Ishikawa (cell line): Measurements from ENCODE around the gene DAND5.

Experiments
- CEBPB ChIP-seq: IDR thresholded peaks from 2 replicates; pipeline ENCODE4 v1.6.1; 2012
- CREB1 ChIP-seq: IDR thresholded peaks from 2 replicates; pipeline ENCODE4 v1.6.1; 2012; ENCODE audit warnings: low read depth
- EGR1 ChIP-seq: IDR thresholded peaks from 2 replicates; pipeline ENCODE4 v1.6.1; 2012
- EP300 ChIP-seq: IDR thresholded peaks from 2 replicates; pipeline ENCODE4 v1.6.1; 2012; ENCODE audit warnings: borderline replicate concordance
- FOXM1 ChIP-seq: IDR thresholded peaks from 2 replicates; pipeline ENCODE4 v1.6.1; 2012; ENCODE audit warnings: low read depth, borderline replicate concordance
- NFIC ChIP-seq: IDR thresholded peaks from 2 replicates; pipeline ENCODE4 v1.6.1; 2012
- RAD21 ChIP-seq: IDR thresholded peaks from 2 replicates; pipeline ENCODE4 v1.6.1; 2012; ENCODE audit warnings: low read depth
- REST ChIP-seq: IDR thresholded peaks from 2 replicates; pipeline ENCODE4 v1.6.1; 2012; ENCODE audit warnings: low read depth, mild to moderate bottlenecking
- TAF1 ChIP-seq: IDR thresholded peaks from 2 replicates; pipeline ENCODE4 v1.6.1; 2012; ENCODE audit warnings: low read depth, mild to moderate bottlenecking
- TCF12 ChIP-seq: IDR thresholded peaks from 2 replicates; pipeline ENCODE4 v1.6.1; 2012; ENCODE audit warnings: low read depth
- TEAD4 ChIP-seq: IDR thresholded peaks from 2 replicates; pipeline ENCODE4 v1.6.1; 2012
- YY1 ChIP-seq: IDR thresholded peaks from 2 replicates; pipeline ENCODE4 v1.6.1; 2012; ENCODE audit warnings: low read depth
- ZBTB7A ChIP-seq: IDR thresholded peaks from 2 replicates; pipeline ENCODE4 v1.6.1; 2012; ENCODE audit warnings: low read depth
- TF ChIP-seq, protein P1 (sequence below): IDR thresholded peaks from 2 replicates; pipeline ENCODE4 v1.6.1; 2012
- TF ChIP-seq, protein P2 (sequence below): IDR thresholded peaks from 2 replicates; pipeline ENCODE4 v1.6.1; 2012

The DAND5 gene

GRCh38 chr19:12975221-12975741 lies 5.9 kb downstream of the DAND5 start:
- no peak for TF ChIP-seq FOXM1
- no peak for TF ChIP-seq EP300
- TF ChIP-seq, protein P1, sequence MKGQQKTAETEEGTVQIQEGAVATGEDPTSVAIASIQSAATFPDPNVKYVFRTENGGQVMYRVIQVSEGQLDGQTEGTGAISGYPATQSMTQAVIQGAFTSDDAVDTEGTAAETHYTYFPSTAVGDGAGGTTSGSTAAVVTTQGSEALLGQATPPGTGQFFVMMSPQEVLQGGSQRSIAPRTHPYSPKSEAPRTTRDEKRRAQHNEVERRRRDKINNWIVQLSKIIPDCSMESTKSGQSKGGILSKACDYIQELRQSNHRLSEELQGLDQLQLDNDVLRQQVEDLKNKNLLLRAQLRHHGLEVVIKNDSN: no peak
- no peak for TF ChIP-seq REST
- no peak for TF ChIP-seq EGR1
- no peak for TF ChIP-seq YY1
- TF ChIP-seq, protein P2, sequence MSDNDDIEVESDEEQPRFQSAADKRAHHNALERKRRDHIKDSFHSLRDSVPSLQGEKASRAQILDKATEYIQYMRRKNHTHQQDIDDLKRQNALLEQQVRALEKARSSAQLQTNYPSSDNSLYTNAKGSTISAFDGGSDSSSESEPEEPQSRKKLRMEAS: no peak
- no peak for TF ChIP-seq NFIC
- no peak for TF ChIP-seq TEAD4
- no peak for TF ChIP-seq RAD21
- no peak for TF ChIP-seq TAF1
- TF ChIP-seq CREB1: no peak
- TF ChIP-seq TCF12: no peak
- no peak for TF ChIP-seq CEBPB
- no peak for TF ChIP-seq ZBTB7A

DNA sequence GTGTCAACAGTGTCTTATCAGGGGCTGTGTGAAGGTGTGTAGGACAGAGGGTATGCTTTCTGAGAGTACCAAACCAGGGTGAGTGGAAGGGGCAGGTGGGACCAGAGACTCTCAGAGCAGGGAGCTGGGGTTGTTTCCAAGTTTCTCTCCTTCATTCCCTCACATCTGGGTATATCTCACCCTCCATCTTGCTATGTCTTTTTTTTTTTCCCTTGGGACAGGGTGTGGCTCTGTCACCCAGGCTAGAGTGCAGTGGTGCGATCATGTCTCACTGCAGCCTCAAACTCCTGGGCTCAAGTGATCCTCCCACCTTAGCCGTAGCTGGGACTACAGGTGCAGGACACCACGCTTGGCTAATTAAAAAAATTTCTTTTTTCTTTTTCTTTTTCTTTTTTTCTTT lies 10.6 kb downstream of the DAND5 start:
- no peak for TF ChIP-seq CEBPB
- TF ChIP-seq TCF12: no peak
- TF ChIP-seq FOXM1: no peak
- TF ChIP-seq EGR1: no peak
- no peak for TF ChIP-seq ZBTB7A
- TF ChIP-seq REST: no peak
- TF ChIP-seq, protein P1: no peak
- no peak for TF ChIP-seq TEAD4
- TF ChIP-seq EP300: no peak
- TF ChIP-seq TAF1: no peak
- no peak for TF ChIP-seq YY1
- TF ChIP-seq RAD21: no peak
- TF ChIP-seq NFIC: no peak

GRCh38 chr19:12982648-12983047 lies 13.3 kb downstream of the DAND5 start:
- TF ChIP-seq YY1 (no peak), NFIC (no peak), ZBTB7A (no peak), RAD21 (no peak)
- TF ChIP-seq, protein P2: no peak
- TF ChIP-seq, protein P1: no peak

- TF ChIP-seq, protein P1: no peak
- TF ChIP-seq REST (no peak), RAD21 (no peak), CREB1 (no peak), CEBPB (no peak), TCF12 (no peak), TAF1 (no peak), FOXM1 (no peak), ZBTB7A (no peak), EP300 (no peak)
Observed at GRCh38 chr19:12983091-12983490, 13.7 kb downstream of the DAND5 start.
